Measurements from ENCODE around the gene ACTN4.

Gene ACTN4

DNA sequence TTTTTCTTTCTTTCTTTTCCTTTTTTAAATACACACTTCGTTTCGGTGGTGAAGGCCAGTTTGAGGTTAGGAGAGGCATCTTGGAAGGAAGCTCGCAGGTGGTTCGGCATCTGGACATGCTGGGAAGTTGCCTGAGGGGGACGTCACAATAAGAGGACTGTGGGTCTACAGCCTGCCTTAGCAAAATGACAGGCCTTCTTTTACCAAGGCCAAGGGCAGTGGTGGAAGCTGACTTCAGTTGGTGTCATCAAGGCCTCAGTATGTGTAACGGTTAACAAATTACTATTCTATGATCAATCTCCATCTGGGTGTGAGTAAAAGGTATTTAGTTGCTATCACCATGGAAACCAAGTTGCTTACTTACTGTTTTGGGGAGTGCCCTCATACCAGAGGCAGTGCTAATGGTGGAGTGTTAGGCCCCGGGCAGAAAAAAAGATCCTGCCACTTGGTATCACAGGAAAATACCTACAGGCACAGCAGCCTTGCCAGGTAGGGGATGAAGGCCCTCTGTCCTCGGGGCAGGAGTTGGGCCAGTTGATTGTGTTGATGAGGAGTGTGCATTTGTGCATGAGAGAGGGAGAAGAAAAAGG lies 10.3 kb downstream of the ACTN4 start:
- no peak overlapping the region for H3K4me3 ChIP-seq (ENCODE audit: low read depth, low read length)
- no peak for DNase-seq (ENCODE audit: low read depth)

DNA sequence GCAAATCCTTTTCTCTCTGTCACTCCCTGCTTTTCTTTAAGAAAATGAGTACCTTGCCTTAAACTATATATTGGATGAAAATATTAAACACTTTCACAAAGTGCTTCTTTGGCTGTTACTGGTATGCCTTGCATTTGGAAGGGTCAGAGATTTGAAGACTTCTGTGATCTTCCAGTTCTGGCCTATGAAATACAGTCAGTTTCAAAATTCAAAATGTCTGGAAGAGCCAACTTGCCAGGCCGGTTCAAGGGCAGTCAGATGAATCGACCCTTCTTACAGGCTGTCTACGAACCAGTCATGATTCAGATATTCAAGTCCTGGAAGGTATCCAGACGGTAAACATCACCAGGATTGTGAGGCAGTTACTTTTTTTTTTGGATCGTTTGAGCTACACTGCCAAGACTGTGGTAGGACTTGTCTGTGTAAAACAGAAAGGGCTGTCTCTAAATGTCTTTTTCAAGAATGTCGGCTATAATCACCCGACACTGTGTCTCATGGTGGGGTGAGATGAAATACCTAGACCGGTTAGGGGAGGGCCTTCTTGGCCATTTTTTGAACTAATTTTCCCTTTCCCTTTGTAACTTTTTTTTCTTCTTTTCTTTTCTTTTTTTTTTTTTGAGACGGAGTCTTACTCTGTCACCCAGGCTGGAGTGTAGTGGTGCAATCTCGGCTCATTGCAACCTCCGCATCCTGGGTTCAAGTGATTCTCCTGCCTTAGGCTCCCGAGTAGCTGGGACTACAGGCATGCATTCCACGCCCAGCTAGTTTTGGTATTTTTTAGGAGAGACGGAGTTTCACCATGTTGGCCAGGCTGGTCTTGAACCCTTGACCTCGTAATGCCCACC lies 11.2 kb downstream of the ACTN4 start:
- H3K4me3 ChIP-seq (ENCODE audit: low read depth, low read length), result peak overlapping the region; percentile 1
- DNase-seq (ENCODE audit: low read depth), result peak; percentile 97

DNA sequence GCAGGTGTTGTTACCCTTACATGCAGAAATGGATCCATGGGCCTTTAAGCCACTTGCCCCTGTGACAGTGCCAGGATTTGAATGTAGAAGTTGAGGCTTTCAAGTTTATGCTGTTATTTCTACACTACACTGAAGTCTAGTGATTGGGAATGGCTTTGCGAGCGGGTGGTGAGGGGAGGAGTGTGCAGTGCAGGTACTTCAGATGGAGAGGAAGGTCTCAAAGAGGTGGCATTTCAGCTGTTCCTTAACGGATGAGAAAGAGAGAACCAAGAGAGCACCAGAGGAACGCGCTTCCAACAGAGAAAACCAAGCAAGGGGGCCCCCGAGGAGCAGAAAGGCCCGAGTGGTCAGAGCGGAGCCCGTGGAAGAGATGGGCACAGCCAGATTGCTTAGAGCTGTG lies 13.3 kb downstream of the ACTN4 start:
- no peak for DNase-seq (ENCODE audit: low read depth)
- no peak overlapping the region for H3K4me3 ChIP-seq (ENCODE audit: low read depth, low read length)

DNA sequence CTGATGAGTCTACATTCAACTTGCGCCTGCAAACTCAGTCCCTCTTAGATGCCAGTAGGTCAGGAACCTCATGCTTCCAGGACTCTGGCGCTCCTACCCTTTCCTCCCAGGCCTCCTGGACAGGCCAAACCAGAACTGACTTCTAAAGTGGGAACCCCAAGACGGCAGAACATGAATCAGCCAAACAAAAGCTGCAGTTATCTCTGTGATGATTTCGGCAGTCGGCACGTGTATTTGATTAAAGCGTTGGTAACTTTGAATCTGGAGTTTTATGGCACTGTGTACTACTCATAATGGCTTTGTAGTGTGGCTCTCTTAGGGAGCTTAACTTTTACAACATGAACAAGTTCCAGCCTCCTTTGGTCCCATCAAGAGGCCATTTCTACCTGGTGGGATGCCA lies 13.7 kb downstream of the ACTN4 start:
- DNase-seq (ENCODE audit: low read depth), result no peak
- H3K4me3 ChIP-seq (ENCODE audit: low read depth, low read length), result no peak overlapping the region

DNA sequence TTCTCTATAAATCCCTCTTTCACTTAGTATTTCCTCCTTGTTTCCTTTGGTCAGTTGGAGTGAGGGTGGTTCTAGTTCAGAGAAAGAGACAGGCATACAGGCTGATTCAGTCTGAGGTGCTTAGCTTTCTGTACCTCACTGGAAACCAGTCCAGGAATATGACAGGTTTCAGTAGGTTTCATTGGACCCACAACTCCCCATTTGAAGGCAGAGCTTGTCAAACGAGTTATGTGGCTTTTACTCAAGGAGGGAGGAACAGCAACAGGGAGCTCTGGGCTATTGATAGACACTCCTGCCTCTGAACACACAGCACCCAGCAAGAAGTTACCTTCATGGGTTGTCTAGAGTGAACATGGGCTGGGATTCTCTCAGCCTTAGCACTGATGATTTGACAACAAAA lies 14.5 kb downstream of the ACTN4 start:
- no peak for DNase-seq (ENCODE audit: low read depth)
- no peak overlapping the region for H3K4me3 ChIP-seq (ENCODE audit: low read depth, low read length)

DNA sequence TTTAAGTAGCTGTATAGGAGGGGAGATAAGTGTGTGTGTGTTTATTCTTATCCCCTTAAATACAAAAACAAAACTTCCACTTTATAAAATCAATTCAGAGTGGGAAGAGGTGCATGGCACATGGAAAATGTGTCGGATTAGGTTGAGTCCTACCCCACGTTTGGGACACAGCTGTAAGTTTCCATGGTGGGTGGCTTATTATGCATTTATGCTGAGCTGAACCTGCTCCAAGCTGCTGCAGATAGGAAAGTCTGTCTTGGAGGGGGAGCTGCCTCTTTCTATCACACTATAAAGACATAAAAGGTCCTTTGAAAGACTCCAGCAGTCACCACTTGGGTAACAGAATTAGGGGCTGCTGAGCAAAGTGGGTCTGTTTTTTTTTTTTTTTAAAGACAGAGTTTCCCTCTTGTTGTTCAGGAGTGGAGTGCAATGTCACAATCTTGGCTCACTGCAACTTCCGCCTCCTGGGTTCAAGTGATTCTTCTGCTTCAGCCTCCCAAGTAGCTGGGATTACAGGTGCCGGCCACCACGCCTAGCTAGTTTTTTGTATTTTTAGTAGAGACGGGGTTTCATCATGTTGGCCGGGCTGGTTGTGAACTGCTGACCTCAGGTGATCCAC lies 15.2 kb downstream of the ACTN4 start:
- H3K4me3 ChIP-seq (ENCODE audit: low read depth, low read length), result no peak overlapping the region
- no peak for DNase-seq (ENCODE audit: low read depth)

DNA sequence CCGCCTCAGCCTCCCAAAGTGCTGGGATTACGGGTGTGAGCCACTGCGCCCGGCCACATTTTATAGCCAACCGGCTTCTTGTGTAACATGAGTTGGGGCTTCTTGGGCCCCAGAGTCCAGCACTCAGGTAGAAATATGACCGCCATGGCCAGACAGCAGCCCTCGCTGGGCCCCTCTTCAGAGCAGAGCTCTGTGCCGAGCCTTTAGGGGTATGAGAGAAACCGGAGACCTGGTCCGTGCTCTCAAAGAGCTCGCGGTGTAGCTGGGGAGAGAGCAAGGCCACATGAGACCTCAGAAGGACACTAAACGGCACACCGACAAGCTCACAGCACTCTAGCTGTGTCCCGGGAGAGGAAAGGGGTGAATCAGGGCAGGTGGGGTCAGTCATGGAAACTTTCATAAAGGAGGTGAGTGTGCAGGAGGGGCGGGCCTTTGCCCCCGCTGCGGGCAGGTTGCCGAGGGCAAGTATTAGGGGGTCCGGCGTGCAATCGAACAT lies 15.8 kb downstream of the ACTN4 start:
- no peak overlapping the region for H3K4me3 ChIP-seq (ENCODE audit: low read depth, low read length)
- no peak for DNase-seq (ENCODE audit: low read depth)

DNA sequence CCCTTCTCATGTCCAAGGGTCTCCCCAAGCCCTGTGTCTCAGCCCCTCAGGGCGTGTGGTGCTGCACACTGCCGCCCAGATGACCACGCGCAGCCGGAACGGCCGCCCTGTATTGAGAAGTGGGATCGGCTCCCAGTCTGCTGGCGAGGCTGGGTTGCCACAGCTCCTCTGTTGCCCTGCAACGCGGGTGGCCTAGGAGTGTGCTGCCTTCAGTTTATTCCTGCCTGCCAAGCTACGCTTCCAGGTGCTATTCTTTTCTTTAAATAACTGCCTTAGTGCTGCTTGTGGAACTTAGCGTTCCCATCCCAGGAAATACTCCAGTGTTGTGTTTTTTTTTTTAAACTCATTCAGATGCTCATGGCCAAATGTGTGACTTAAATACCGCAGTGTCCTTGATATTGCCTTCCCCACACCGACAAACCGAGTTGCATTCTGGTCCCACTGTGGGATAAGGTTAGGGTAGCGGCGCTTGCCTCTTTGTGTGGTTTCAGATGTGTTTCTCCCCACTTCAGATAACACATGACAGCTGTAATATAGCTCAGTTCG lies 16.6 kb downstream of the ACTN4 start:
- H3K4me3 ChIP-seq (ENCODE audit: low read depth, low read length), result no peak overlapping the region
- DNase-seq (ENCODE audit: low read depth), result no peak

DNA sequence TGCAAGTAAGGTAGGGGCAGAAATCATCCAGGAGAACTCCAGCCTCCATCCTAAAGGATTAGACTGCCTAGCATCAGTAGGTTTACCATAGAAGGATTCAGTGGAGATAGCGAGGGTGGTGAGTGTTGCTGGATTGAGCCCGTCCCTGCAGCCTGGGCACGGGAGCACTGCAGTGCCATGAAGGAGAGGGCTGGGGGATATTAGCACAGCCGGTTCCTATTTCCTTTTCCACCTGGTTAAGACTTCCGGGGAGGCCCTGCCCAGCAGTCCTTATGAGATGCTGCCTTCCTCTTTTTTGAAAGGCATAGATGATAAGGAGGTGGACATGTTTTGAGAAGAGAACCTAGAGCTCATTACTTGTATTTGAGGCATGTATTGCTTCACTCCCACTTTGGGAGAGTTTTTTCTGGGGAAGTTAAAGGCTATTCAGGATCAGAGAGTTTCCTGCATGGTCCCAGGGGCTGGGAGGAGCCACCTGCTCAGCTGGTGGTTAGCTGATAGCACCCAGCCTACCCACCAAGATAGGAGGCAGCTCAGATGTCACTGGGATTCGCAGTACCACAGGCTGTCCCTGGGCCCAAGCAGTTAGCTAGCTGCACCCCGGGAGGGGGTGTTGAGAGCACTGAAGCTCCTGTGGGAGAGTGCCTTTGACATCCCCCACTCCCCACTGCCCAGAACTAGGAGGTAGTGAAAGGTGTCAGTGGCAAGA lies 17.2 kb downstream of the ACTN4 start:
- no peak overlapping the region for H3K4me3 ChIP-seq (ENCODE audit: low read depth, low read length)

DNA sequence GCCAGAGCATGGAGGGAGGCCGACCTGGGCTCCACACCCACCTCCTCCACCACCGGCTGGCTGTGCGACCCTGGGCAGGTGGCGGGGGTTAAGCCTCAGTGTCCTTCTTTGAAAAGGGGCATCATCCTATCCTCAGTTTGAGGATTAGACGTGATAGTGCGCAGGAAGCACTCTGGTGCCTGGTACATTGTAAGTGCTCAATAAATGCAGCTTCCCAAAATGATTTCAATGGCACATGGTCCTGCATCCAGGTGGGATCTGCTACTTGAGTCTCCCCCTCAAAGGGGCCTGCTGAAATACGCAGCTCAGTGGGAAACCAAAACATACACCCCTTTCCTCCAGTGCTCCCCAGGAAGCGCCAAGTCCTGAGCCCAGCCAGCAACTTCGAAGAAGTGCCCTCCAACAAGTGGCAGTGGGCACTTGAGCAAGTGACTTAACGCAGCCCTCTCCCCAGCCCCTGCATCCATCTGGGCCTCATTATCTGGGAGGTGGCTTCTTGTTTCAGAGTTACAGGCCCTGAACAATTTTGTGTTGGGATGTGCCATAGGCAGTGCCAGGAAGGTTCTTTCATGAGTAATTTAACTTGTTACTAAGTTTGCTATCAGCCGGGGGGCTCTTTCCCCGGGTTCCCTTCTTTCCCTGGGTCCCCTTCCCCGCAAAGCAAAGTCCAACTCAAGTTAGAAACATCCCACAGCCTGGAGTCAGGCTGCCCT lies 17.9 kb downstream of the ACTN4 start:
- H3K4me3 ChIP-seq (ENCODE audit: low read depth, low read length), result no peak overlapping the region
- DNase-seq (ENCODE audit: low read depth), result no peak

More for the DNA sequence above, 17.2 kb downstream of the ACTN4 start:
- no peak for DNase-seq (ENCODE audit: low read depth)

DNA sequence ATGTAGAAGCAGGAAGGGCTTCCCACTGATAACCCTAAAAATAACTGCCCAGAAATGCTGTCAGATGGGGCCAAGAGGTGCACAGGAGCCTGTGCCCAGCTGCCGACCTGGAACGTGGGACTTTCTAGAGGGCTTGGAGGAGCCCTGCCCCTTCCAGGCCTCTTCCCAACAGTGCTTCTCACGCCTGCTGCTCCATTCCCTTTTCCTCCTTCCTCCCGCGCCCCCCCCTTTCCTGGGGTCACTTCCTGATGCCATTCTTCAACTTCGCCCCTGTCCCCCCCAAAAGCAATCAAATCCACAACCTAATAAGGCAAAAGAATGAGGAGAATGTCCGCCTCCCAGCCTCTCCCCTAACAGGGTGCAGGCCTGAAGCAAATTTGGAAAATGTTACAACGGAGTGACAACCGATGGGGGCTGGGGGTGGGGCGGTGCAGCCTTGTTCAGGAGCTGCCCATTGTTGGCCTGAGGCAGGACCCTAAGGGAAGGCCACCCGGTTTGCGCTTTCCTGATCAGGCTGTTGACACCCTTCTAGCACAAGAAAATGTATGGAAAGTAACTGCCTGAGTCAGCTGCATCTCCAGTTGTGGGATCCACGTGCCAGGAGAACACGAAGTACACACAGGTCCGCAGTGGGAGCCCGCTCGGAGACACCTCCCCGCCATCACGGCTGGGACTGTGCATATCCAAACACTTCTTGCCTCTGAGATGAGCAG lies 18.7 kb downstream of the ACTN4 start:
- DNase-seq (ENCODE audit: low read depth), result no peak
- no peak overlapping the region for H3K4me3 ChIP-seq (ENCODE audit: low read depth, low read length)

DNA sequence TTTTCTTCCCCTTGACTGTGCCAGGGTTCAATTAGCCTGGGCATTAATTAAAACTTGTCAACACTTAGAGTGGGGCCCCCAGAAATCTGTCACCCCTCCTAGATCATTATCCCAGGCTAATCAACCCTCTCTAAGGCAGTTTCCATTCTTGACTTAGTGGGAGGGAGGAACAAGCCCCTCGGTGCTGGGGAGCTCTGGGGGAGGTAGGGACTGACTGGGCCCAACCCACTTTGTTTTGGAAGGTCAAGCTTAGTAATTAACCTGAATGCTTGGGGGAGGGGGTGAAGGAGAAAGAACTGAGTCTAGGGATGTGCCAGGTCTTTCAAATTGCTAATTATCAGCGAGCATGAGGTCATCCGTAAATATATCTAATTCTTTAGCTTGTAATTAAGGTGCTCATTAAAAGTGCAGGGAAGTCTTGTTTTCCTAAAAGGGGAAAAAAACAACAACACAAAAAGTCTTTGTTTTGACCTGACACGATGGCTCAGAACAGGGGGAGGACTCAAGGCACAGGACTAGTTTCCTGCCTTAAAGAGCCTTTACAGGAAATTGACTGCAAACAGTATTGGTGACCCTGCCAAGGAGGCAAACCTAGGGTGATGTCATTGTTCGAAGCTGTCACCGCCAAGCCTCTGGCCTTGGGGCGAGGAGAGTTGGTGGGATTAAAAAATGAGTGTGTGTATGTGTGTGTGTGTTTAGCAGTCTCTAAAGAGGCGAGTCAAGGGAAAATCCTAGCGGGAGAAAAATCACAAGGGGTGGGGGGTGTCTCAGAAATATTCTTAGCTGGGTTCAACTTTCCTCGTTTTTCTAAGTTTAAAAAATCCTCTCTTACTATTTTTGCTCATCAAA lies 19.4 kb downstream of the ACTN4 start:
- H3K4me3 ChIP-seq (ENCODE audit: low read depth, low read length), result no peak overlapping the region
- DNase-seq (ENCODE audit: low read depth), result no peak

DNA sequence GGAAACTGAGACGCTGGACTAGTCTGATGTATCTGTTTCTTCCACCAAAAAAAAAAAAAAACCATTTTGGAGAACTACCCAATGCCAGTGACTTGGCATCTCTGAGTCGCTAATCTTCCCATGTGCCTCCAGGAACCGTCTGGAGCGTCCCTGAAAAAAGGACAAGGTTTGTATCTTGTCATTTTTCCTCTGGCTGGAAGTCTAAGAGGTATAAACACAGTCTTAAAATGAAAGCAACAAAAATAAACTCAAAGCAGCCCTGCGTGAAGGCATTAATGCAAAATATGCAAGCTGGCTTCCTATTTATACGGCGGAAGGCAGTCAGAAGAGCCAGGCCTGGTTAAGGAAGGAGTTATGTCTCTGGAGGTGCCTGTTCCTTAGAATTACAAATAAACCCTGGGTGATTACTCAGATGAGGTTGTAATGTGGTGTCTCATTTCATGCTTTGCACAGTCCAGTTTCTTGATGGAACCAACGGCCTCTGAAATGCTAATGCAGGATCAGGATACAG lies 20.3 kb downstream of the ACTN4 start:
- H3K4me3 ChIP-seq (ENCODE audit: low read depth, low read length), result no peak overlapping the region
- peak; percentile 64 for DNase-seq (ENCODE audit: low read depth)

DNA sequence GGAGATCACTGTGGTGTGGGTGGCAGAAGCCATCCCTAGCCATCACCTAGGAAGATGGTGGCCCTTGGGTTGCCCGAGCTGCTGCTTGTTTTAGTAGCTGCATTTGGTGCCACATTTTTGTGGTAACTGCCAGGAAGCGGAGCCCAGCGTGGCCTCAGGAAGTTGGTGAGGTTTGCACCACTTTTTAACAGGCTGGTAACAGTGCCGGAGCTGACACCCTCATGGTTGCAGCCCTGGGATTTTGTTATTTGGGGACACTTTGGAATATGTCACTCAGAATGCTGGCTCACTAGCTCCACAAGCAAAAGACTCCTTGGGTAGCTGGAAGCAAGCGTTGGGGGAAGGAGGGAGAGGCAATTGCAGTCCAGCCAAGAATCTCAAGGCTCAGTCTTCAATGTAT lies 22.1 kb downstream of the ACTN4 start:
- no peak for DNase-seq (ENCODE audit: low read depth)
- no peak overlapping the region for H3K4me3 ChIP-seq (ENCODE audit: low read depth, low read length)

DNA sequence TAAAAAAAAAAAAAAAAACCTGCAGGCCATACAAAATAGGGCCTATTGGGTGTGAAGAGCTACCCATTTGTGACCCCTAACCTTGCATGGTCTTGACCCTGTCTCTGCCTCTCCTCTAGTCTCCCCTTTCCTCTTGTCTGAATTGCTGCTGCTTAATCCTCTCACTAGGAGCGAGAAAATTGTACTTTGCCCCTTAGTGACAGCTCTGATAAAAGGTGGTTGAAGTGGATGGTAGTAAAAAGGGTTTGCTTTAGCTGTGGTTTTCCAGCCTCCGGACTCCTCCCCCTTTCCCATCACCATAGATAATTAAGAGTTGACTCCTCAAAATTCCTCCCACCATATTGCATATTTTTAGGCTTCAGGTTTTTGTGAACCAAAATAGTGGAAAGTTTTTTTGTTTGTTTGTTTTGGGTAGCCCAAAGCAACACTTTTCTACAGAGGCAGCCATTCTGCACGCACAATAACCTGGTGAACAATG lies 23.5 kb downstream of the ACTN4 start:
- H3K4me3 ChIP-seq (ENCODE audit: low read depth, low read length), result no peak overlapping the region

DNA sequence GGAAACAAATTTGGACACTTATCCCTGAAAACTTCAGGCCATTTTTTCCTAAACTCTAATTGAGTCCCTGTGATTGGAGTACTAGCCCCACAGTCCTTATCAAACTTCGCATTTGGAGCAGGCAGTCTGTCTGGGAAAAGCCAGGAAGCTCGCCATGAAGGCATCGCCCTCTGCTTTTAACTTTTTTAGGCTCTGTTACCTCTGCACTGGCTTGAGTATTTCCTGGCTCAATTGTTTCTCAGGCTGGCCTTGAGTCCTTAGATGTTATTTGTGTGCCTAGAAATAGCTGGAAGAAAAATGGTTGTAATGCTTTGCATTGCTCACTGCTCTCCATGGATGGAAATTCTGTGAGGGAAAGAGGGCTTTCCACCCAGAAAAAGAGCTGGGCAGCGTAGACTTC lies 24.2 kb downstream of the ACTN4 start:
- no peak for DNase-seq (ENCODE audit: low read depth)
- H3K4me3 ChIP-seq (ENCODE audit: low read depth, low read length), result no peak overlapping the region

More for the DNA sequence above, 23.5 kb downstream of the ACTN4 start:
- no peak for DNase-seq (ENCODE audit: low read depth)

DNA sequence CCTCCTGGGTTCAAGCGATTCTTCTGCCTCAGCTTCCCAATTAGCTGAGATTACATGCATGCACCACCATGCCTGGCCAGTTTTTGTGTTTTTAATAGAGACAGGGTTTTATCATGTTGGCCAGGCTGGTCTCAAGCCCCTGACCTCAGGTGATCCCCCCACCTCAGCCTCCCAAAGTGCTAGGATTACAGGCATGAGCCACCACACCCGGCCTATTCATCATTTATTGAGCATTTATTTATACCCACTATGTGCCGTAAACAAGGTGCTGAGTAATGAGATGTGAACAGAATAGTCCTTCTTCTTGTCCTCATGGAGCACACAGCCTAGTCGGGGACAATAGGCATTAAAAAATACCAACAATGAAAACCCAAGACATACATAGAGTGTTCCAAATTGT lies 25.6 kb downstream of the ACTN4 start:
- no peak for DNase-seq (ENCODE audit: low read depth)
- no peak overlapping the region for H3K4me3 ChIP-seq (ENCODE audit: low read depth, low read length)
